SKM-1 treated with dmso at 0.1 percent for 144 hours (cell line): Measurements from ENCODE around the gene SGIP1.
"Not testable (repeated sequence)": the region's sequence is repeated elsewhere in the genome, so short reads cannot be mapped to it uniquely, and the experiment has no call there.

ENCODE experiments used
- DNase-seq: peaks from one replicate; lab custom pipeline; 2025; ENCODE audit not compliant: unreplicated experiment; lab: John Stamatoyannopoulos, UW

Gene SGIP1

GRCh38 chr1:66761221-66761620, 227.3 kb downstream of the SGIP1 start:
- DNase-seq, result no peak

- peak; percentile 49 for DNase-seq
Measured at GRCh38 chr1:66764994-66765578, 231.1 kb downstream of the SGIP1 start.

- DNase-seq, result peak; percentile 36
Measured at GRCh38 chr1:66767626-66768025, 233.7 kb downstream of the SGIP1 start.

GRCh38 chr1:66768965-66769364, 235.0 kb downstream of the SGIP1 start:
- DNase-seq, result no peak

- no peak for DNase-seq
Measured at GRCh38 chr1:66769512-66770229, 235.7 kb downstream of the SGIP1 start.

- no peak for DNase-seq
Measured at GRCh38 chr1:66770240-66770639, 236.3 kb downstream of the SGIP1 start.

- DNase-seq, result no peak
Measured at GRCh38 chr1:66770694-66771093, 236.7 kb downstream of the SGIP1 start.

- no peak for DNase-seq
Measured at GRCh38 chr1:66773227-66773626, 239.3 kb downstream of the SGIP1 start.

- no peak for DNase-seq
Measured at GRCh38 chr1:66774438-66774837, 240.5 kb downstream of the SGIP1 start.

- DNase-seq, result no peak
Measured at GRCh38 chr1:66775646-66776045, 241.7 kb downstream of the SGIP1 start.

GRCh38 chr1:66777831-66778230, 243.9 kb downstream of the SGIP1 start:
- DNase-seq, result no peak

GRCh38 chr1:66778266-66778665, 244.3 kb downstream of the SGIP1 start:
- DNase-seq, result no peak

GRCh38 chr1:66778969-66779368, 245.0 kb downstream of the SGIP1 start:
- DNase-seq, result no peak

GRCh38 chr1:66779475-66780078, 245.6 kb downstream of the SGIP1 start:
- no peak for DNase-seq

- DNase-seq, result not testable (repeated sequence)
Measured at GRCh38 chr1:66785800-66786199, 251.8 kb downstream of the SGIP1 start.

- no peak for DNase-seq
Measured at GRCh38 chr1:66787641-66788040, 253.7 kb downstream of the SGIP1 start.

GRCh38 chr1:66788231-66788939, 254.4 kb downstream of the SGIP1 start:
- DNase-seq, result no peak

GRCh38 chr1:66791621-66792610, 258.0 kb downstream of the SGIP1 start:
- no peak for DNase-seq

- DNase-seq, result not testable (repeated sequence)
Measured at GRCh38 chr1:66795839-66796238, 261.9 kb downstream of the SGIP1 start.
